GM12878 (cell line): ENCODE measurements around the gene OLFM2. TPM values are rescaled to one million over a fixed set of nuclear protein-coding genes. Genes with fewer than 3 reads are reported as not detected.

ENCODE experiments used
- ATAC-seq: fragments of 200-7000 bp; cut with Tn5 transposase; 3 replicates; pipeline ENCODE4 v1.9.1; 2020; ENCODE audit warnings: mild to moderate bottlenecking, moderate library complexity
- BruUV-seq: library from RNA; stranded (reverse); fragments of 400-500 nt; replicated peaks from 2 replicates; lab custom pipeline; 2021; lab: Mats Ljungman, UMichigan
- CTCF ChIA-PET: fragments of 300-600 bp; sonication (Branson Sonifier 250); formaldehyde crosslinking; extraction: SDS; loops from one replicate; lab custom pipeline; 2021; ENCODE audit warnings: inconsistent platforms; lab: Yijun Ruan, JAX
- POLR2A ChIA-PET: fragments of 350-600 bp; formaldehyde crosslinking; extraction: SDS; loops from one replicate; lab custom pipeline; 2021; ENCODE audit warnings: inconsistent platforms; lab: Charles Lee
- RAD21 ChIA-PET: fragments of 300-600 bp; sonication (Branson Sonifier 250); formaldehyde crosslinking; loops from one replicate; lab custom pipeline; 2023; ENCODE audit warnings: antibody characterized with exemption; ENCODE audit not compliant: unreplicated experiment; lab: Charles Lee
- SMC1A ChIA-PET: fragments of 300-600 bp; sonication (Branson Sonifier 250); formaldehyde crosslinking; loops from one replicate; lab custom pipeline; 2023; ENCODE audit not compliant: unreplicated experiment, uncharacterized antibody; lab: Charles Lee
- DNase-seq: peaks from one replicate; pipeline ENCODE4 v3.0.0-alpha.2; 2011; ENCODE audit warnings: low read depth, low spot score
- FAIRE-seq: peaks from 3 replicates; lab custom pipeline; 2011; peaks lifted over from hg19 to GRCh38; lab: Jason Lieb, UNC
- H2AFZ ChIP-seq: 2 replicates; pipeline ENCODE4 v1.6.0; 2011; ENCODE audit warnings: low read depth, low read length, control low read depth; ENCODE audit not compliant: control insufficient read depth
- H3K27ac ChIP-seq: 2 replicates; pipeline ENCODE4 v1.5.1; 2011; ENCODE audit warnings: control low read depth; ENCODE audit not compliant: control insufficient read depth, insufficient read depth
- H3K27me3 ChIP-seq, 2 experiments: replicated peaks in 1 of 2; 2 replicates each; pipeline versions ENCODE4 v1.6.0 to v1.6.1; 2011; ENCODE audit warnings: low read length in 1 of 2; ENCODE audit not compliant: control insufficient read depth in 2 of 2, insufficient read depth in 2 of 2
- H3K36me3 ChIP-seq, 2 experiments: 2 replicates each; pipeline ENCODE4 v1.5.1; 2011; ENCODE audit warnings: low read length in 1 of 2; ENCODE audit not compliant: control insufficient read depth in 2 of 2, insufficient read depth in 2 of 2
- H3K4me1 ChIP-seq: 2 replicates; pipeline ENCODE4 v1.6.1; 2011; ENCODE audit warnings: mild to moderate bottlenecking, low read length, moderate library complexity, mixed read lengths; ENCODE audit not compliant: control insufficient read depth, insufficient read depth
- H3K4me2 ChIP-seq: 2 replicates; pipeline ENCODE4 v1.6.0; 2011; ENCODE audit warnings: control low read depth; ENCODE audit not compliant: control insufficient read depth, insufficient read depth
- H3K4me3 ChIP-seq: fragments of 200-600 bp; sonication (generic); 2 replicates; pipeline ENCODE4 v1.5.1; 2016
- H3K79me2 ChIP-seq: 2 replicates; pipeline ENCODE4 v1.6.0; 2011; ENCODE audit warnings: low read length; ENCODE audit not compliant: control insufficient read depth, insufficient read depth
- H3K9ac ChIP-seq: 2 replicates; pipeline ENCODE4 v1.8.0; 2011; ENCODE audit warnings: low read length, control low read depth, mixed read lengths; ENCODE audit not compliant: control insufficient read depth, insufficient read depth
- H3K9me3 ChIP-seq: replicated peaks from 3 replicates; pipeline ENCODE4 v1.5.1; 2011; ENCODE audit warnings: mild to moderate bottlenecking, low read length; ENCODE audit not compliant: control insufficient read depth, insufficient read depth
- H4K20me1 ChIP-seq: 2 replicates; pipeline ENCODE4 v1.6.0; 2011; ENCODE audit not compliant: control insufficient read depth, insufficient read depth
- ASH2L ChIP-seq: fragments of 300-600, 200-600 bp; sonication (generic); IDR thresholded peaks from 2 replicates; pipeline ENCODE4 v1.6.1; 2017; ENCODE audit warnings: low read depth, mild to moderate bottlenecking, borderline replicate concordance
- E4F1 ChIP-seq: fragments of 450-650 bp; IDR thresholded peaks from 2 replicates; pipeline ENCODE4 v1.6.1; 2018; ENCODE audit warnings: borderline replicate concordance, mild to moderate bottlenecking; ENCODE audit not compliant: partially characterized antibody
- MYC ChIP-seq: IDR thresholded peaks from 2 replicates; pipeline ENCODE4 v1.6.1; 2011; ENCODE audit warnings: mild to moderate bottlenecking, low read length, moderate library complexity, inconsistent platforms; ENCODE audit not compliant: insufficient read depth, insufficient replicate concordance, insufficient read length, severe bottlenecking
- NFYA ChIP-seq: IDR thresholded peaks from 2 replicates; pipeline ENCODE4 v1.6.1; 2011; ENCODE audit warnings: low read depth, mild to moderate bottlenecking, low read length, improper control_type of control experiment, borderline replicate concordance
- STAT3 ChIP-seq: IDR thresholded peaks from 2 replicates; pipeline ENCODE4 v1.6.1; 2011; ENCODE audit warnings: low read depth, low read length, improper control_type of control experiment
- WGBS: methylation state at CpG from one replicate; pipeline ENCODE4 v1.1.6; 2016; ENCODE audit warnings: low lambda C conversion rate; ENCODE audit not compliant: insufficient replicate concordance, insufficient coverage; ENCODE audit errors: missing lambda C conversion rate; 5-methylcytosine and 5-hydroxymethylcytosine counted together
- in situ Hi-C: fragments of 300-500 bp; cut with MboI; formaldehyde crosslinking; loops from 9 replicates; pipeline ENCODE4 v1.14.3; 2018; ENCODE audit warnings: mixed read lengths
- intact Hi-C: fragments of 100-400 bp; cut with micrococcal nuclease; formaldehyde crosslinking; loops from one replicate; pipeline ENCODE4 v1.14.2; 2022; ENCODE audit not compliant: unreplicated experiment
- polyA plus RNA-seq, 11 experiments: library from polyadenylated mRNA; depleted of rRNA in 4 of 11; unstranded in 6 of 11; stranded (reverse) in 5 of 11; fragments of >200 nt; fragmentation: Nextera tagmentation in 4 of 11; fragmentation: Illumina TruSeq in 1 of 11; extraction: Ambion mirVana in 4 of 11; extraction: Trizol in 1 of 11; gene quantifications; 1 replicate in 1 of 11; 2 replicates in 10 of 11; pipeline versions ENCODE4 v1.2.1 to v1.2.3, GENCODE V29; 2011 to 2016; ENCODE audit warnings: inconsistent platforms in 2 of 11, missing spikeins in 2 of 11, low read depth in 1 of 11
- total RNA-seq, 4 experiments: library from RNA; depleted of rRNA in 3 of 4; stranded (reverse); fragments of >200 nt in 3 of 4; fragmentation: Illumina TruSeq in 1 of 4; extraction: Trizol in 1 of 4; gene quantifications; 2 replicates each; pipeline versions ENCODE4 v1.2.1 to v1.2.3, GENCODE V29; 2013 to 2021
- TF ChIP-seq, protein P1 (sequence below): IDR thresholded peaks from 2 replicates; pipeline ENCODE4 v1.6.1; 2012; ENCODE audit warnings: low read depth, low read length, improper control_type of control experiment
- TF ChIP-seq, protein P2 (sequence below): fragments of 150-350 bp; IDR thresholded peaks from 2 replicates; pipeline ENCODE4 v1.6.1; 2016; ENCODE audit warnings: low read depth, low read length
- TF ChIP-seq, protein P3 (sequence below): fragments of 450-650 bp; formaldehyde crosslinking; IDR thresholded peaks from 2 replicates; pipeline ENCODE4 v1.4.0; 2022; ENCODE audit warnings: mild to moderate bottlenecking, moderate library complexity

OLFM2 gene
- total and polyA plus RNA-seq, 10 of the 15 experiments (the other 5 are each of a cell fraction or from before 2014, with no cell fraction given): 0.07 to 3.5 (median 0.27) TPM; not detected in 5

DNA sequence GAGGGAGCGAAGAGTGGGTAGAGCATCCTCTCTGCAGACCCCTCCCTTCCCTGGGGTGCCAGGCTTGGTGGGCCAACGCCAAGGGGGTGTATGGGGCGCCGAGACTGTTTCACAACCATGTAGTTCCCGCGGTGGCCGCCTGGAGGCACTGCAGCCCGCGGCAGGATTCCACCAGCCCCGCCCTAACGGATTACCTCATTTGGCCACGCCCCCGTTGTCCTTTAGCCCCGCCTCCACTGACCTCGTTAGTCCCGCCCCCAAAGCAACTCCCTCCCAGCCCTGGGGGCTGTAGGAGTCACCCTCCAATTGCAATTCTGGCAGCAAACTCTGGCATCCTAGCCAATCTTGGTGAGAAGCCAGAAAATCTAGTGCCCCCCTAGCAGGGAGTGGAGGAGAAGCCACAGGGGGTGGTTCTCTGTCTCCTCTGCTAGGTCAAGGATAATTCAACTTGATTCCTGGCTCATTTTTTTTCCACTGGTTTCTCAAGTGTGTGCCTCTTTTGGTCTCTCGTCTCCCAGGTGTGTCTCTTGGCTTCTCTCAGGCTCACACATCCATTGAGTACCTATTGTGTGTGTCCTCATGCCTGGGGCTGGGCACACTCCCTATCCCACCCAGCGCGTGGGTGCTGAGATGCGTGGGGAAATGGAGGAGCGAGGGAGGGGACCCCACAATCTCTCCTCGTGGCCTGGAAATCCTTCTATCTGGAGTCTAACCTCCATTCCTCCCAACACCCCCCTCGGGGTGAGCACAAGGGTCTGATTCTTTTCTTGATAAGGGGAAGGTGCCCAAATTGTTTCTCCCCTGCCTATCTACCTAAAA, 2.0 kb downstream of the OLFM2 start (continued):
- TF ChIP-seq, protein P1, sequence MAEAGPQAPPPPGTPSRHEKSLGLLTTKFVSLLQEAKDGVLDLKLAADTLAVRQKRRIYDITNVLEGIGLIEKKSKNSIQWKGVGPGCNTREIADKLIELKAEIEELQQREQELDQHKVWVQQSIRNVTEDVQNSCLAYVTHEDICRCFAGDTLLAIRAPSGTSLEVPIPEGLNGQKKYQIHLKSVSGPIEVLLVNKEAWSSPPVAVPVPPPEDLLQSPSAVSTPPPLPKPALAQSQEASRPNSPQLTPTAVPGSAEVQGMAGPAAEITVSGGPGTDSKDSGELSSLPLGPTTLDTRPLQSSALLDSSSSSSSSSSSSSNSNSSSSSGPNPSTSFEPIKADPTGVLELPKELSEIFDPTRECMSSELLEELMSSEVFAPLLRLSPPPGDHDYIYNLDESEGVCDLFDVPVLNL: no peak

- FAIRE-seq: no peak
- in situ Hi-C loops (loop anchor here (5.0 kb wide), 1 partner anchor 94 kb away; no protein-coding TSS in a partner anchor), intact Hi-C loops (no loop called here)
- DNase-seq: no peak
- H4K20me1 ChIP-seq: no peaks in the 10 kb centered on the region
- no peak overlapping the region for H3K9ac ChIP-seq
- ChIA-PET SMC1A (interaction anchor here (0.7 to 4.0 kb wide), 12 partner anchors 20 to 458 kb away, joined by 3 to 40 read pairs (median 4); no protein-coding TSS in a partner anchor), POLR2A (interaction anchor here (0.6 to 1.1 kb wide), 3 partner anchors 178 to 187 kb away, joined by 3 to 5 read pairs (median 4); partner anchors contain the start of gene EIF3G), CTCF (interaction anchor here (0.6 to 8.7 kb wide), 20 partner anchors 13 to 767 kb away, joined by 3 to 99 read pairs (median 6); partner anchors contain the start of genes ANGPTL6, EIF3G and P2RY11), RAD21 (interaction anchor here (0.7 to 3.5 kb wide), 11 partner anchors 12 to 640 kb away, joined by 3 to 25 read pairs (median 4); partner anchors contain the start of genes MRPL4, P2RY11 and TYK2)
- H3K4me1 ChIP-seq: no peaks in the 10 kb centered on the region
- no peak overlapping the region for H2AFZ ChIP-seq
- H3K36me3 ChIP-seq: no peaks in the 10 kb centered on the region
- no TSS peak for BruUV-seq
- H3K4me2 ChIP-seq: no peak overlapping the region
- H3K4me3 ChIP-seq: no peak overlapping the region
- WGBS: 60% methylated on average over 4 of the region's 4 CpGs
- H3K27ac ChIP-seq: no peak overlapping the region
- no peaks in the 10 kb centered on the region for H3K27me3 ChIP-seq
- no peaks in the 10 kb centered on the region for H3K79me2 ChIP-seq
- no peak for ATAC-seq
- H3K9me3 ChIP-seq: no peaks in the 10 kb centered on the region; the same call in 2 of the 3 replicates
- TF ChIP-seq STAT3 (no peak), MYC (no peak), NFYA (no peak), ASH2L (no peak), E4F1 (no peak)
- TF ChIP-seq, protein P2, sequence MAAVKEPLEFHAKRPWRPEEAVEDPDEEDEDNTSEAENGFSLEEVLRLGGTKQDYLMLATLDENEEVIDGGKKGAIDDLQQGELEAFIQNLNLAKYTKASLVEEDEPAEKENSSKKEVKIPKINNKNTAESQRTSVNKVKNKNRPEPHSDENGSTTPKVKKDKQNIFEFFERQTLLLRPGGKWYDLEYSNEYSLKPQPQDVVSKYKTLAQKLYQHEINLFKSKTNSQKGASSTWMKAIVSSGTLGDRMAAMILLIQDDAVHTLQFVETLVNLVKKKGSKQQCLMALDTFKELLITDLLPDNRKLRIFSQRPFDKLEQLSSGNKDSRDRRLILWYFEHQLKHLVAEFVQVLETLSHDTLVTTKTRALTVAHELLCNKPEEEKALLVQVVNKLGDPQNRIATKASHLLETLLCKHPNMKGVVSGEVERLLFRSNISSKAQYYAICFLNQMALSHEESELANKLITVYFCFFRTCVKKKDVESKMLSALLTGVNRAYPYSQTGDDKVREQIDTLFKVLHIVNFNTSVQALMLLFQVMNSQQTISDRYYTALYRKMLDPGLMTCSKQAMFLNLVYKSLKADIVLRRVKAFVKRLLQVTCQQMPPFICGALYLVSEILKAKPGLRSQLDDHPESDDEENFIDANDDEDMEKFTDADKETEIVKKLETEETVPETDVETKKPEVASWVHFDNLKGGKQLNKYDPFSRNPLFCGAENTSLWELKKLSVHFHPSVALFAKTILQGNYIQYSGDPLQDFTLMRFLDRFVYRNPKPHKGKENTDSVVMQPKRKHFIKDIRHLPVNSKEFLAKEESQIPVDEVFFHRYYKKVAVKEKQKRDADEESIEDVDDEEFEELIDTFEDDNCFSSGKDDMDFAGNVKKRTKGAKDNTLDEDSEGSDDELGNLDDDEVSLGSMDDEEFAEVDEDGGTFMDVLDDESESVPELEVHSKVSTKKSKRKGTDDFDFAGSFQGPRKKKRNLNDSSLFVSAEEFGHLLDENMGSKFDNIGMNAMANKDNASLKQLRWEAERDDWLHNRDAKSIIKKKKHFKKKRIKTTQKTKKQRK: no peak
- TF ChIP-seq, protein P3, sequence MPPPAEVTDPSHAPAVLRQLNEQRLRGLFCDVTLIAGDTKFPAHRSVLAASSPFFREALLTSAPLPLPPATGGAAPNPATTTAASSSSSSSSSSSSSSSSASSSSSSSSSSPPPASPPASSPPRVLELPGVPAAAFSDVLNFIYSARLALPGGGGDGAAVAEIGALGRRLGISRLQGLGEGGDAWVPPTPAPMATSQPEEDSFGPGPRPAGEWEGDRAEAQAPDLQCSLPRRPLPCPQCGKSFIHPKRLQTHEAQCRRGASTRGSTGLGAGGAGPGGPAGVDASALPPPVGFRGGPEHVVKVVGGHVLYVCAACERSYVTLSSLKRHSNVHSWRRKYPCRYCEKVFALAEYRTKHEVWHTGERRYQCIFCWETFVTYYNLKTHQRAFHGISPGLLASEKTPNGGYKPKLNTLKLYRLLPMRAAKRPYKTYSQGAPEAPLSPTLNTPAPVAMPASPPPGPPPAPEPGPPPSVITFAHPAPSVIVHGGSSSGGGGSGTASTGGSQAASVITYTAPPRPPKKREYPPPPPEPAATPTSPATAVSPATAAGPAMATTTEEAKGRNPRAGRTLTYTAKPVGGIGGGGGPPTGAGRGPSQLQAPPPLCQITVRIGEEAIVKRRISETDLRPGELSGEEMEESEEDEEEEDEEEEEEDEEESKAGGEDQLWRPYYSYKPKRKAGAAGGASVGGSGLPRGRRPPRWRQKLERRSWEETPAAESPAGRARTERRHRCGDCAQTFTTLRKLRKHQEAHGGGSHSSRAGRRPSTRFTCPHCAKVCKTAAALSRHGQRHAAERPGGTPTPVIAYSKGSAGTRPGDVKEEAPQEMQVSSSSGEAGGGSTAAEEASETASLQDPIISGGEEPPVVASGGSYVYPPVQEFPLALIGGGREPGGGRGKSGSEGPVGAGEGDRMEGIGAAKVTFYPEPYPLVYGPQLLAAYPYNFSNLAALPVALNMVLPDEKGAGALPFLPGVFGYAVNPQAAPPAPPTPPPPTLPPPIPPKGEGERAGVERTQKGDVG (CRISPR knock-in tag): no peak
These were observed 3.5 kb downstream of the OLFM2 start for GRCh38 chr19:9932835-9933234.
